GM19397 (cell line): ENCODE data around the gene SLC7A5.

Experiments used
- ATAC-seq: cut with Tn5 transposase; IDR thresholded peaks from one replicate; pipeline ENCODE4 v1.9.1; 2021; ENCODE audit warnings: mild to moderate bottlenecking, moderate library complexity; ENCODE audit not compliant: unreplicated experiment

Gene SLC7A5

DNA sequence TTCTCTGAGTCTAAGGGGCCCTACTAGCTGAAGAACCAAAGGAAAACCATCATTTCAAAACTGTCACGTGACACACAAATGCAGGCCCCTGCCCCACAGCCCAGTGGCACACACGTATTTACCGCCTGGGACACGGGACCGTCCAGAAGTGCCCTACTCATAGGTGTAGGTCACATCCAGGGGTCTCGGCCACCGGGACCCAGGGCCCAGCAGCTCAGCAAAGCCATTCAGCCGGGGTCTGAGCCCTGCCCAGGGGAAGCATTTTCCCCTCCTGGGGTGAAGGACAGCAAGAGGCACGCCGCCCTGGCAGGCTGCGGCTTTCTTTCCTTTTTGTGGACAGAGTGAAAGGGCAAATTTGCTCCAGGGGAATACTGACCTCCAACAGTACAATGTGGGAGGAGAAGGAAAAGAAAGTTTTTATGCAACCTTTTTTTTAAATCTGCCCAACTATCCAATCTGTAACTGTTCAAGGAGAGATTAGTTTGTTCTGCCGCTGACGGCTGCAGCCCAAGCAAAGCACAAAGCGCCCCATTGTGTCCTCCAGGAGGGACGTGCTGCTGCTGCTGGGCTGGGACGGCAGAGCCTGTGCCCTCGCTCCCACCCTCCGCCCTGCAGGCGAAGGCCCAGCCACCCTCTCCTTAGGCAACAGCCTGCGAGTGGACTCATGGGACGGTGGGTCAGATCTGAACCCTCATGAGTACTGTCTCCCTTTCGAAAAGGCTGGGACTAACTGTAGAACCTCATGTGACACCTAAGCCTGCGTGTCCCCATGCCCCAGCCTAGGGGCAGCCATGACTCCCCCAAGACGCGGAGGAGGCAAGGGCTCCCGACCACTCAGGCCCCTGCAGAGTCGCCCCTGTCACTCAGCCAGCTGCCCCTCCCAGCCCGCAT, 21.3 kb downstream of the SLC7A5 start:
- ATAC-seq, result no peak

GRCh38 chr16:87847467-87847784, 21.9 kb downstream of the SLC7A5 start:
- no peak for ATAC-seq

GRCh38 chr16:87846705-87847466, 22.4 kb downstream of the SLC7A5 start:
- no peak for ATAC-seq

DNA sequence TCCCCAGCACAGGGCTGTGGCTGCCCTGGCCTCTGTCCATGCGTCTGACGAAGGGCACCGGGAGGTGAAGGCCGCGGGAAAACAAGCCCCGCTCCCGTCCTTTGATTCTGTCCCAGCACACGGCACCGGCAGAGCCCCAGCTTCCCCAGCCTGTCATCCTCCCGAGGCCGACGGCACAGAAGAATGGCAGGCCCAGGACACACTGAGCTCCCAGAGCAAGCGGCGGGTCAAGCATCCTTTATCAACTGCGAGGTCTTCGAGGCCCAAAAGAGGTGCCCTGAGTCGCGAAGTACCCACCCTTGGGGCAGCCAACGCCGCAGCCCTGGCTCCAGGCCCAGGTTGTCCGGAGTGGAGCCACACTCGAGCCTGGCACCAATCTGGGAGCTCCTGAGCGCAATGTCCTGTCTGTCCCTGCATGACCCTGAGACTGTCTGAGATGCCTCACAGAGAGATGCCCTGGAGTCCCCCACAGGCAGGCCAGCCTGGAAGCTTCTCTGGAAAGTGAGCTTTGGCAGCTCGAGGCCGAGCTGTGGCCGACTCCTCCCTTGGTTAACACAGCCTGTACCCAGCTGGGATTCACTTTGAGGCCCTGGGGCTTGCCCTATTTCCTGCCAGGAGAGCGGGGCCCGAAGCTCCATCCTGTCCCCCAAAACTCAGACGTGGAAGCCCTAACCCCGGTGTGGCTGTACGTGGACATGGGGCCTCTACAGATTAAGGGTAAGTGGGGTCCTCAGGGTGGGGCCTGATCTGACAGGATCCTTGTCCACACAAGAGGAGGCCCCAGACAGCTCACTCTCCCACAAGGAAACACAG, 23.3 kb downstream of the SLC7A5 start:
- no peak for ATAC-seq

DNA sequence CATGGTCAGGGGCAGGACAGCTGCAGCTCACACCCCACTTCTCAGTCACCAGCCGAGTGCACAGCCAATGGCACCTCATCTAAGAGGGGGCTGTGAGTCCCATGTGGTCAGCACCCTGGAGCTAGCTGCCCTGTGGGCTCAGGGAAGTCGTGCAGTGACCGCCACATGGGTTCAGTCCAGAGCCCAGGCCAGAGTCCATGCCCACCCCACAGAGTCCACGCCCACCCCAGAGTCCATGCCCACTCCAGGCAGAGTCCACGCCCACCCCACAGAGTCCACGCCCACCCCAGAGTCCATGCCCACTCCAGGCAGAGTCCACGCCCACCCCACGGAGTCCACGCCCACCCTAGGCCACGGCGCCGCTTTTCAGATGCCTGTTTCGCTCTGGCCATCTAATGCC, 24.1 kb downstream of the SLC7A5 start:
- no peak for ATAC-seq

DNA sequence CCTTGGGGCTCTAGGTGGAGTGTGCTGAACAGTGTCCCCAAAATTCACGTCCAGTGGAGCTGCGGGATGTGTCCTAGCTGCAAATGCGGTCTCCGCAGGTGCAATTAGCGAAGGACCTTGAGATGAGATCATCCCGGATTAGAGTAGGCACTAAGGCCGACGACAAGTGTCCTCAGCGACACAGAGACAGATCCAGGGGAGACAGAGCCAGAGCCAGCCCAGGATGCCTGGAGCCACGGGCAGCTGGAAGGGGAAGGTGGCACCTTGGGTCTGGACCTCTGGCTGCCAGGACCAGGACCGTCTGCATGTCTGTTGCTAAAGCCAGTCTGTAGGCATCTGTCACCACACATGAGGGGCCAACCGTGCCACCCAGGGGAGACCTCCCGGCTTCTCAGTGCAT, 24.5 kb downstream of the SLC7A5 start:
- no peak for ATAC-seq

DNA sequence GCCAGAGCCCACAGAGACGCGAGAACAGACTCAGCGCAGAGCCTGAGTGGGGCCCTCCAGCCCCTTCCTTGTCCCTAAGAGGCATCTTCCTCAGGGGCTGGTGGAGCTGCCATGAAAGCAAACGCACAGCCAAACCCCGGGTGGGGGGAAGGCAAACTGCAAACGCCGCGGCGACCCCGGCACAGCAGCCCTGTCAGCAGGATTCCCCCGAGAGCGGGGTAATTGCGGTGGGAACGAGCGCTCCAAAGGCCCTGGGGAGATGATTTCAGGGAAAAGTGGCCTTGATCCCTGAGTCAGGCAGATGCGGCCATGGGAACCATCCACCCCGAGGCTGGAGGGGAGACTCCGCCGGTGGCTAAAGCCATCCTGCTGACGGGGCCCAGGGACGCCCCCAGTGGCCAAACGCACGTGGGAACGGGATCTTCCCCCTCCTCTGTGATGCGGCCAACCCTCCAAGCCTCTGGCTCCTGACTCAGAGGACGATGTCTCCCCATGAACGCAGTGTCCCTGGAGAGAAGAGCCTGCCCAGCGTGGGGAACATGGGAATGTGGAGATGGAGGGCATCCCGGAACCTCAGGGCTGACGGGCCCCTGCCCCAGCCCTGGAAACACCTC, 25.1 kb downstream of the SLC7A5 start:
- no peak for ATAC-seq

- no peak for ATAC-seq
These were observed 25.6 kb downstream of the SLC7A5 start for GRCh38 chr16:87843678-87844105.

- no peak for ATAC-seq
These were observed 27.0 kb downstream of the SLC7A5 start for GRCh38 chr16:87842209-87842869.

GRCh38 chr16:87841340-87842208, 27.7 kb downstream of the SLC7A5 start:
- no peak for ATAC-seq

DNA sequence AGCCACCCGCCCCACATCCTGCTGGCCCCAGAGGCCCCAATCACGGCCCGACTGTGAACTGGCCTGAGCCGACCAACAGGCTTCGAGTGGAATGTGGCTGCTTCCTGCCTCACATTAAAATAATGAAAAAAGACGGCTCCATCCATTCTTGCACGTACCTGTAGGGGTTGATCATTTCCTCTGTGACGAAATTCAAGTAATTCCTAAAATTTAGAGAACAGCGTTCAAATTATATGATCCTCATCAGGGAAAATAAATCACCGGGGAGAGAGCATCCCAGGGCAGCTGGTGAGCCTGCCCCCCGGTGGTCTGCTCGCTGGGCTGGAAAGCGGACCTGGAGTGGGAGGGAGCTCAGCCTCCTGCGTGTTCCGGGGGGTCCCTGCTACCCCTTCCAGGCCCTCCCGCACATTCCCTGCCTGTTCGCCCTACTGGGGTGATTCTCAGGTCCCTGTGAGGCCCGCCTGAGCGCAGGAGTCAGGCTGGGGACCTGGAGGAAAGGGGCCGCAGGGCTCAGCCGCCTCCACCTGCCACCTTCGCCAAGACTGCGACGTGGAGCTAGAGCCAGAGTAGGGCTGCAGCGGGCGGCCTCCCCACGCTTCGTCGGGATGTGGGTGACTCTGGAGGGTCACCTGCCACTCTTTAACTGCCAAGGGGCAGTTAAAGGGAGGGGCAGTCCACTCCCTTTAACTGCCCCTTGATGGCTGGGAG, 28.9 kb downstream of the SLC7A5 start:
- no peak for ATAC-seq

DNA sequence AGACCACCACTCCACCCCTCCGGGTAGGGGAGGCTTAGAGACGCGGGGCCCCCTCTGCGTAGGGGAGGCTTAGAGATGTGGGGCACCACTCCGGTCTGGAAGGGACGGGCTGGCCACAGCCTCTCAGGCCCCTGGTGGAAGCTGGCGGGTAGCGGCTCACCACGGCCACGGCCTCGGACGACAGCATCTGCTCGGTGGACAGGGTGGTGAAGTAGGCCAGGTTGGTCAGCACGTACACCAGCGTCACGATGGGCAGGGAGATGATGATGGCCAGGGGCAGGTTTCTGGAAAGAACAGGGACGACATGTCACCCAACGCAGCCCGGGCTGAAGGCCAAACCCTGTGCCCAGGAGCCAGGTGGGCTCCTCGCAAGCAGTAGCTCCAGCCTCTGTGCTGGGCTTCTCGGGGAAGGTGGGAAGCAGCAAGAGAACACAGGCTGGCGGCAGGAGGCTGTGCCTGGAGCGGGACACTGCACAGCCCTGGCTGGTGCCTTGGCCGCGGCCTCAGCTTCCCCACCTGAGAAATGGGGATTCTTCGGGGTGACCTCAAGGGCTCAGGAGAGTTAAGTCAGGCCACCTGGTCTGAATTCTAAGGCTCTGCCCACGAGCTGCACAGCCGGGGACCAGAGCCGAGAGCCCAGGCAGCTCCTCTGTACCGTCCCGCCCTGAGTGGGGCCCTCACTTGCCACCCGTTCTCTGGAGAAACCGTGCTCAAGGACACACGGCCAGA, 29.6 kb downstream of the SLC7A5 start:
- ATAC-seq, result no peak

DNA sequence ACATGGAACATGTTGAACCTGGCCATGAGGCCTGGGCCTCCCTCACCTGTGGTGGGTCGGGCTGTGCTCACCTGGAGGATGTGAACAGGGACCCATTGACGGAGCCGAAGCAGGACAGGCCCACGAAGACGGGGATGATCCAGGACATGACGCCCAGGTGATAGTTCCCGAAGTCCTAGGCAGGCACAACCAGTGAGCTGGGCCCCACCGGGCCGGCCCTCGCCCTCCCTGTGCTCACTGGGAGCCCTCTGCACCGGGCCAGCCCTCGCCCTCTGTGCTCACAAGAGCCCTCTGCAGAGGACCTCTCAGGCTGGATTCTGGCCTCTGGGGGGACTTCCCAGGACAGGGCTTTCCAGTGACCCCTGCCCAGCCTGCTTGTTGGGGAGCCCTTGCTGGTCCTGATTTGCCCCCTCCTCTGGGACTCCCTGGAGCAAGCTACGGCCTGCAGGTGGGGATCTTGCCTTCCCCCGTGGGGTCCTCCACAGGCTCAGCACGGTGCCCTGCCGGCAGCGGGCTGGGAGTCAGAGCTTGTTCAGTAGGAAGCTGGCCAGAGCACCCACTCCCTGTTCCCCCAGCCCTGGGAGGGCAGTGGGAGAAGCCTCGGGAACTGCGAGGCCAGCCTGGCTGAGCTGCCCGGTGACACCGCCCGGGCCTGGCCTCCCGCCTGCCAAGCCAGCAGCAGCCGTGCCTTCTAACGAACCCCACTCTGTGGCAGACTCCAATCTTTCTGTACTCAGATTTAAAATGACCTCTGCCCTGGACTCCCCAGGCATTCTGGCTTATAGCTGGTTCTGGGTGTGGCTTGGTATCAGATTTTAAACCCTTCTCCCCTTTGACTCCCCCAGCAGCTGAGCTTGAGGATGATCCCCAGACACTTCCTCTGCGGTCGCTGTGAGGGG, 30.4 kb downstream of the SLC7A5 start:
- no peak for ATAC-seq

DNA sequence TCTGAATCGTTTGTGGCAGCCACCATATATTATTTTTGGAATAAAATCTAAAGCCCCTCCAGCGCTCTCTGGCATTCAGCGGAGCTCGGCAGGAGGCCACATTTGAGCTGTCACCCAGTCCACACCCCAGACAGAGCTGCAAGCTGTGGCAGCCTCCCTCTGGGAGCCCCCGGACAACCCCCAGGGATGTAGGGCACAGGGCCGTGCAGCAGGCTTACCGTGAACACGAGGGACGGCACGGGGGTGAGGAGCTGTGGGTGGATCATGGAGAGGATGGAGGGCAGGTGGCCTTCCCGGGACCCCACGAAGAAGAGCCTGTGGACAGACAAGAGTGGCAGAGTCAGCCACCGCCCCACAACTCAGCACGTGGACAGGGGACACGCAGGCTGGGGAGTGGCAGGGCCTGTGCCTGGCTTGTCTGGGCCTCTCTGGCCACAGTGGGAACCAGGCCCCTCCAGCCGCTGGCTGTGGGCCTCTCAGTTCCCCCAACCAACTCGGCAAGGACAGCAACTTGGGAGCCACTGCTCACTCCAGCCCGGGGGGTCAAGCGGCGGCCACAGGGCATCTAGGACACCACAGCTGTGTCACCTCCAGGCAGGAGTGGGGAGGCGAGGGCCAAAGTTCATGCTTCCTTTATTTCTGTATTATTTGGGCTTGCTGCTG, 31.5 kb downstream of the SLC7A5 start:
- ATAC-seq, result no peak

- ATAC-seq, result no peak
These were observed 32.3 kb downstream of the SLC7A5 start for GRCh38 chr16:87836844-87837581.

- ATAC-seq, result no peak
These were observed 32.9 kb downstream of the SLC7A5 start for GRCh38 chr16:87836346-87836843.
